Astrocyte (in vitro differentiated cells and primary cell): ENCODE measurements around the gene ZFP42. TPM values are rescaled to one million over a fixed set of nuclear protein-coding genes. Genes with fewer than 3 reads are reported as not detected.

Experiments used
- DNase-seq: peaks from one replicate; pipeline ENCODE4 v3.0.0-alpha.2; 2010; ENCODE audit warnings: low read depth
- FAIRE-seq: peaks from 2 replicates; lab custom pipeline; 2011; peaks lifted over from hg19 to GRCh38; lab: Jason Lieb, UNC
- H2AFZ ChIP-seq: 2 replicates; pipeline ENCODE4 v1.6.0; 2012; ENCODE audit warnings: low read depth, low read length, inconsistent platforms
- H3K27ac ChIP-seq: 2 replicates; pipeline ENCODE4 v1.5.1; 2011; ENCODE audit warnings: low read depth, low read length, inconsistent platforms
- H3K27me3 ChIP-seq: 2 replicates; pipeline ENCODE4 v1.6.0; 2011; ENCODE audit warnings: low read length, inconsistent platforms; ENCODE audit not compliant: insufficient read depth
- H3K36me3 ChIP-seq: 2 replicates; pipeline ENCODE4 v1.5.1; 2011; ENCODE audit warnings: low read length, inconsistent platforms; ENCODE audit not compliant: insufficient read depth
- H3K4me1 ChIP-seq: 2 replicates; pipeline ENCODE4 v1.5.1; 2011; ENCODE audit warnings: low read length, inconsistent platforms; ENCODE audit not compliant: insufficient read depth
- H3K4me2 ChIP-seq: 2 replicates; pipeline ENCODE4 v1.6.0; 2012; ENCODE audit warnings: low read length, inconsistent platforms
- H3K4me3 ChIP-seq: 2 replicates; pipeline ENCODE4 v1.5.1; 2011; ENCODE audit warnings: low read depth, mild to moderate bottlenecking, low read length, inconsistent platforms; ENCODE audit not compliant: insufficient read depth
- H3K79me2 ChIP-seq: 2 replicates; pipeline ENCODE4 v1.6.0; 2012; ENCODE audit warnings: mild to moderate bottlenecking, low read length, inconsistent platforms; ENCODE audit not compliant: insufficient read depth
- H3K9ac ChIP-seq: 2 replicates; pipeline ENCODE4 v1.6.0; 2012; ENCODE audit warnings: mild to moderate bottlenecking, low read length, inconsistent platforms
- H3K9me3 ChIP-seq: 2 replicates; pipeline ENCODE4 v1.5.1; 2012; ENCODE audit warnings: low read depth, mild to moderate bottlenecking, low read length, inconsistent platforms; ENCODE audit not compliant: insufficient read depth
- H4K20me1 ChIP-seq: 2 replicates; pipeline ENCODE4 v1.6.0; 2012; ENCODE audit warnings: low read length, inconsistent platforms; ENCODE audit not compliant: insufficient read depth
- H3K27ac Mint-ChIP-seq: one replicate; pipeline ENCODE4 v1.8.0; 2021; ENCODE audit warnings: mild to moderate bottlenecking, mixed read lengths; ENCODE audit not compliant: unreplicated experiment
- H3K27me3 Mint-ChIP-seq: one replicate; pipeline ENCODE4 v1.8.0; 2021; ENCODE audit warnings: low read depth, mixed read lengths; ENCODE audit not compliant: unreplicated experiment
- H3K36me3 Mint-ChIP-seq: one replicate; pipeline ENCODE4 v1.8.0; 2021; ENCODE audit warnings: low read depth, mixed read lengths; ENCODE audit not compliant: unreplicated experiment
- H3K4me1 Mint-ChIP-seq: one replicate; pipeline ENCODE4 v1.8.0; 2021; ENCODE audit warnings: low read depth, mixed read lengths; ENCODE audit not compliant: unreplicated experiment
- H3K4me3 Mint-ChIP-seq: one replicate; pipeline ENCODE4 v1.8.0; 2021; ENCODE audit warnings: mild to moderate bottlenecking, moderate library complexity, mixed read lengths; ENCODE audit not compliant: unreplicated experiment
- H3K9me3 Mint-ChIP-seq: one replicate; pipeline ENCODE4 v1.8.0; 2021; ENCODE audit warnings: mild to moderate bottlenecking, mixed read lengths; ENCODE audit not compliant: unreplicated experiment
- CTCF ChIP-seq: IDR thresholded peaks from 2 replicates; pipeline ENCODE4 v1.5.1; 2011; ENCODE audit warnings: low read depth, mild to moderate bottlenecking, inconsistent platforms, low read length, moderate library complexity; ENCODE audit not compliant: insufficient read depth
- EZH2 ChIP-seq: IDR thresholded peaks from 2 replicates; pipeline ENCODE4 v1.6.1; 2012; ENCODE audit warnings: mild to moderate bottlenecking, low read length, inconsistent platforms; ENCODE audit not compliant: insufficient read depth
- total RNA-seq: library from RNA; stranded (reverse); gene quantifications from 2 replicates; pipeline ENCODE4 v1.2.1, GENCODE V29; 2021

ZFP42 gene
- total RNA-seq, 1 donor from 2014 or later = 4.5 TPM

- Histone ChIP-seq H3K36me3 (peaks cover 2% of the 10 kb centered on the region), H4K20me1 (no peaks in the 10 kb centered on the region), H3K79me2 (no peaks in the 10 kb centered on the region), H3K27me3 (no peaks in the 10 kb centered on the region), H3K4me2 (no peak overlapping the region), H3K27ac (no peak overlapping the region), H3K9me3 (no peaks in the 10 kb centered on the region), H3K9ac (no peak overlapping the region), H3K4me3 (no peak overlapping the region), H2AFZ (no peak overlapping the region), H3K4me1 (no peaks in the 10 kb centered on the region)
- H3K27me3 Mint-ChIP-seq = no peaks in the 10 kb centered on the region
- DNase-seq (no peak), FAIRE-seq (no peak)
- H3K36me3 Mint-ChIP-seq = no peaks in the 10 kb centered on the region
- H3K4me3 Mint-ChIP-seq = no peak overlapping the region
- TF ChIP-seq EZH2 (no peak), CTCF (no peak)
- H3K9me3 Mint-ChIP-seq = peaks cover 2% of the 10 kb centered on the region
- no peaks in the 10 kb centered on the region for H3K4me1 Mint-ChIP-seq
- H3K27ac Mint-ChIP-seq = no peak overlapping the region
Measured at GRCh38 chr4:187999406-187999932, 3.9 kb downstream of the ZFP42 start.

- peaks cover 2% of the 10 kb centered on the region for H3K9me3 Mint-ChIP-seq
- H2AFZ ChIP-seq = no peak overlapping the region
- H4K20me1 ChIP-seq = no peaks in the 10 kb centered on the region
- H3K27ac ChIP-seq = no peak overlapping the region
- no peak overlapping the region for H3K27ac Mint-ChIP-seq
- no peak for DNase-seq
- H3K27me3 Mint-ChIP-seq = no peaks in the 10 kb centered on the region
- no peak overlapping the region for H3K4me3 Mint-ChIP-seq
- no peaks in the 10 kb centered on the region for H3K79me2 ChIP-seq
- no peak overlapping the region for H3K9ac ChIP-seq
- H3K36me3 Mint-ChIP-seq = no peaks in the 10 kb centered on the region
- peaks cover 4% of the 10 kb centered on the region for H3K4me1 Mint-ChIP-seq
- H3K4me2 ChIP-seq = no peak overlapping the region
- FAIRE-seq = no peak
- H3K4me1 ChIP-seq = no peaks in the 10 kb centered on the region
- H3K27me3 ChIP-seq = no peaks in the 10 kb centered on the region
- no peak overlapping the region for H3K4me3 ChIP-seq
- H3K36me3 ChIP-seq = peaks cover 2% of the 10 kb centered on the region
- H3K9me3 ChIP-seq = no peaks in the 10 kb centered on the region
- TF ChIP-seq CTCF = no peak
- no peak for TF ChIP-seq EZH2
Measured at GRCh38 chr4:188002323-188002722, 6.8 kb downstream of the ZFP42 start.

GRCh38 chr4:188002751-188003150, 7.2 kb downstream of the ZFP42 start:
- no peak for FAIRE-seq
- no peak for DNase-seq
- Mint-ChIP-seq H3K36me3 (no peaks in the 10 kb centered on the region), H3K4me3 (no peak overlapping the region), H3K4me1 (peaks cover 4% of the 10 kb centered on the region), H3K27ac (no peak overlapping the region), H3K27me3 (no peaks in the 10 kb centered on the region), H3K9me3 (peaks cover 2% of the 10 kb centered on the region)
- Histone ChIP-seq H3K79me2 (no peaks in the 10 kb centered on the region), H2AFZ (no peak overlapping the region), H3K36me3 (peaks cover 2% of the 10 kb centered on the region), H3K9ac (no peak overlapping the region), H3K4me1 (no peaks in the 10 kb centered on the region), H4K20me1 (no peaks in the 10 kb centered on the region), H3K4me3 (no peak overlapping the region), H3K27ac (no peak overlapping the region), H3K4me2 (no peak overlapping the region), H3K9me3 (no peaks in the 10 kb centered on the region), H3K27me3 (no peaks in the 10 kb centered on the region)
- TF ChIP-seq CTCF = no peak
- TF ChIP-seq EZH2 = no peak
